ENCODE results near the gene CLMN. TPM values are rescaled to one million over a fixed set of nuclear protein-coding genes. Genes with fewer than 3 reads are reported as not detected.

CLMN gene
- total and polyA plus RNA-seq, 2 of the 13 experiments (the other 11 are each of a cell fraction or from before 2014, with no cell fraction given) = 15.1 to 16.7 TPM

GRCh38 chr14:95258754-95259593 is 60.7 kb downstream of the CLMN start:
- Histone ChIP-seq H3K4me2 (ENCODE audit: low read depth, low read length) (no peak overlapping the region), H3K27me3 (ENCODE audit: control insufficient read depth in 1 of 2, insufficient read depth in 2 of 2, low read length in 2 of 2) (no peaks in the 10 kb centered on the region), H3K27ac (ENCODE audit: extremely low read length, insufficient read depth, low read length) (no peak overlapping the region), H3K4me3 (replicated peaks in 1 of 3; ENCODE audit: insufficient read depth in 1 of 3, low read depth in 2 of 3, low read length in 3 of 3) (no peak overlapping the region), H3K9me3 (ENCODE audit: low read length) (no peaks in the 10 kb centered on the region), H4K20me1 (ENCODE audit: insufficient read depth, low read length) (no peaks in the 10 kb centered on the region), H3K9ac (ENCODE audit: insufficient read depth, low read depth, low read length) (no peak overlapping the region), H3K36me3 (replicated peaks in 1 of 2; ENCODE audit: control insufficient read depth in 1 of 2, insufficient read depth in 2 of 2, low read length in 2 of 2) (no peaks in the 10 kb centered on the region), H3K79me2 (ENCODE audit: insufficient read depth, low read length) (no peaks in the 10 kb centered on the region), H2AFZ (ENCODE audit: low read length) (no peak overlapping the region), H3K4me1 (ENCODE audit: insufficient read depth, low read length) (no peaks in the 10 kb centered on the region)
- in situ Hi-C loops (cut with HindIII; ENCODE audit: extremely low pct_ligation_motif_present, low pct_unique_long_range_greater_than_20kb) = no loop called here
- FAIRE-seq (no peak), DNase-seq (ENCODE audit: low spot score) (no peak), ATAC-seq (peak; percentile 73)
- TF ChIP-seq SYNCRIP (IDR thresholded peaks at IDR 0.05; ENCODE audit: insufficient read depth, low read depth, low read length) (no peak), ZNF646 (CRISPR knock-in tag; IDR thresholded peaks at IDR 0.05) (peak; percentile 79)
- intact Hi-C loops (cut with micrococcal nuclease; ENCODE audit: unreplicated experiment) = no loop called here
- ChIA-PET CTCF (ENCODE audit: low intra/inter-chr PET ratio, low total read pairs) (no interaction called here), POLR2A (no interaction called here)
- no TSS peak for BruUV-seq (replicated peaks)
- 80% methylated on average over 11 of the region's 12 CpGs for WGBS (ENCODE audit: low lambda C conversion rate)

Measured in HepG2 (cell line).